Endodermal cell (in vitro differentiated cells): ENCODE data around the gene TMUB2. TPM values are rescaled to one million over a fixed set of nuclear protein-coding genes. Genes with fewer than 3 reads are reported as not detected.

Experiments
- DNase-seq: peaks from one replicate; pipeline ENCODE4 v3.0.0-alpha.2; 2017
- H3K27ac ChIP-seq: 2 replicates; pipeline ENCODE4 v1.5.1; 2013; ENCODE audit warnings: mild to moderate bottlenecking, low read depth, low read length, moderate library complexity
- H3K27me3 ChIP-seq: 2 replicates; pipeline ENCODE4 v1.6.1; 2013; ENCODE audit warnings: mild to moderate bottlenecking, low read length, moderate library complexity; ENCODE audit not compliant: insufficient read depth, control insufficient read depth, poor library complexity, severe bottlenecking
- H3K36me3 ChIP-seq: 2 replicates; pipeline ENCODE4 v1.7.0; 2013; ENCODE audit warnings: mild to moderate bottlenecking, low read length, moderate library complexity; ENCODE audit not compliant: control insufficient read depth, insufficient read depth
- H3K4me1 ChIP-seq: one replicate; pipeline ENCODE4 v1.7.0; 2013; ENCODE audit warnings: low read length; ENCODE audit not compliant: control insufficient read depth, insufficient read depth
- H3K4me3 ChIP-seq: 2 replicates; pipeline ENCODE4 v1.5.1; 2013; ENCODE audit warnings: mild to moderate bottlenecking, low read length, moderate library complexity
- H3K9ac ChIP-seq: 2 replicates; pipeline ENCODE4 v1.6.1; 2013; ENCODE audit warnings: mild to moderate bottlenecking, low read length, moderate library complexity; ENCODE audit not compliant: poor library complexity, severe bottlenecking; ENCODE audit errors: extremely low read depth
- H3K9me3 ChIP-seq: 2 replicates; pipeline ENCODE4 v1.6.1; 2013; ENCODE audit warnings: mild to moderate bottlenecking, low read length, moderate library complexity; ENCODE audit not compliant: control insufficient read depth
- H3K27ac Mint-ChIP-seq: 2 replicates; pipeline ENCODE4 v1.8.0; 2020; ENCODE audit warnings: mixed read lengths
- H3K27me3 Mint-ChIP-seq: 2 replicates; pipeline ENCODE4 v1.8.0; 2021; ENCODE audit warnings: mild to moderate bottlenecking, mixed read lengths; ENCODE audit not compliant: insufficient read depth
- H3K36me3 Mint-ChIP-seq: 2 replicates; pipeline ENCODE4 v1.8.0; 2020; ENCODE audit warnings: low read depth, mixed read lengths
- H3K4me1 Mint-ChIP-seq: 2 replicates; pipeline ENCODE4 v1.8.0; 2020; ENCODE audit warnings: mixed read lengths
- H3K4me3 Mint-ChIP-seq: 2 replicates; pipeline ENCODE4 v1.8.0; 2020; ENCODE audit warnings: mild to moderate bottlenecking, moderate library complexity, mixed read lengths
- H3K9me3 Mint-ChIP-seq: 2 replicates; pipeline ENCODE4 v1.8.0; 2020; ENCODE audit warnings: mild to moderate bottlenecking, mixed read lengths
- CTCF ChIP-seq: fragments of 200-600 bp; sonication (generic); conservative IDR thresholded peaks from 2 replicates; pipeline ENCODE4 v1.5.0; 2021; ENCODE audit warnings: antibody characterized with exemption, mild to moderate bottlenecking
- WGBS, 2 experiments: methylation state at CpG; one replicate each; pipeline versions ENCODE4 v1.1.5 to v1.1.7; 2013; ENCODE audit warnings: missing lambda C conversion rate in 2 of 2, mixed read lengths in 1 of 2; ENCODE audit not compliant: insufficient coverage in 1 of 2, insufficient read length in 1 of 2; 5-methylcytosine and 5-hydroxymethylcytosine counted together
- total RNA-seq, 2 donors: library from RNA; stranded (reverse); fragmentation: NEBNext Ultra II Directional in 1 of 2; extraction: Animal tissue kit (Norgen Biotek cat#: 25700) in 1 of 2; gene quantifications; 2 replicates in 1 of 2; 3 replicates in 1 of 2; pipeline ENCODE4 v1.2.1, GENCODE V29; 2021

Gene TMUB2
- total RNA-seq, 2 donors from 2014 or later = 28.8 to 33.1 TPM

- H3K4me3 Mint-ChIP-seq = no peak overlapping the region
- H3K9me3 Mint-ChIP-seq = no peaks in the 10 kb centered on the region
- H3K27me3 Mint-ChIP-seq = no peaks in the 10 kb centered on the region
- Histone ChIP-seq H3K4me3 (no peak overlapping the region), H3K9ac (no peak overlapping the region), H3K27ac (no peak overlapping the region), H3K27me3 (no peaks in the 10 kb centered on the region), H3K9me3 (no peaks in the 10 kb centered on the region), H3K4me1 (peaks cover 8% of the 10 kb centered on the region), H3K36me3 (peaks cover 33% of the 10 kb centered on the region)
- peaks cover 24% of the 10 kb centered on the region for H3K4me1 Mint-ChIP-seq
- no peak for DNase-seq
- no peak for TF ChIP-seq CTCF
- peaks cover 24% of the 10 kb centered on the region for H3K36me3 Mint-ChIP-seq
- no peak overlapping the region for H3K27ac Mint-ChIP-seq
- 90 to 91% methylated on average over 2 to 5 of the region's 5 CpGs for WGBS, 2 experiments
Measured at GRCh38 chr17:44204441-44204882, 17.7 kb downstream of the TMUB2 start.

- H3K27ac ChIP-seq = no peak overlapping the region
- H3K9ac ChIP-seq = no peak overlapping the region
- H3K4me1 ChIP-seq = peaks cover 5% of the 10 kb centered on the region
- peak overlapping the region; percentile 6 for H3K27ac Mint-ChIP-seq
- H3K36me3 Mint-ChIP-seq = peaks cover 32% of the 10 kb centered on the region
- DNase-seq = peak; percentile 68
- no peak overlapping the region for H3K4me3 Mint-ChIP-seq
- H3K9me3 Mint-ChIP-seq = no peaks in the 10 kb centered on the region
- no peaks in the 10 kb centered on the region for H3K27me3 ChIP-seq
- H3K9me3 ChIP-seq = no peaks in the 10 kb centered on the region
- WGBS, 2 experiments = 91 to 93% methylated on average over 6 to 13 of the region's 13 CpGs
- H3K4me1 Mint-ChIP-seq = peaks cover 20% of the 10 kb centered on the region
- peaks cover 46% of the 10 kb centered on the region for H3K36me3 ChIP-seq
- no peak overlapping the region for H3K4me3 ChIP-seq
- peak; percentile 61 for TF ChIP-seq CTCF
- H3K27me3 Mint-ChIP-seq = no peaks in the 10 kb centered on the region
Measured at GRCh38 chr17:44205962-44206824, 19.4 kb downstream of the TMUB2 start.

- H3K27ac ChIP-seq = no peak overlapping the region
- peaks cover 18% of the 10 kb centered on the region for H3K4me1 Mint-ChIP-seq
- H3K27ac Mint-ChIP-seq = no peak overlapping the region
- peaks cover 5% of the 10 kb centered on the region for H3K4me1 ChIP-seq
- no peaks in the 10 kb centered on the region for H3K9me3 Mint-ChIP-seq
- H3K36me3 ChIP-seq = peaks cover 52% of the 10 kb centered on the region
- no peak overlapping the region for H3K9ac ChIP-seq
- no peak overlapping the region for H3K4me3 ChIP-seq
- no peaks in the 10 kb centered on the region for H3K27me3 Mint-ChIP-seq
- no peaks in the 10 kb centered on the region for H3K27me3 ChIP-seq
- WGBS, 2 experiments = 96% methylated on average over 5 of the region's 6 CpGs; no CpG with 5 or more reads in 1 of the 2 experiments
- peaks cover 37% of the 10 kb centered on the region for H3K36me3 Mint-ChIP-seq
- H3K9me3 ChIP-seq = no peaks in the 10 kb centered on the region
- no peak overlapping the region for H3K4me3 Mint-ChIP-seq
- DNase-seq = no peak
- TF ChIP-seq CTCF = no peak
Measured at GRCh38 chr17:44206825-44207155, 20.0 kb downstream of the TMUB2 start.
